Stimulated activated CD8-positive, alpha-beta memory T cell treated with anti-CD3 and anti-CD28 coated beads, Interleukin-15, amount 100 ng/mL, for 24 hours (primary cell): ENCODE data around the gene CUL1.

Source experiments
- DNase-seq: peaks from one replicate; pipeline ENCODE4 v3.0.0-alpha.2; 2020; ENCODE audit warnings: low read depth

The CUL1 gene

GRCh38 chr7:148804343-148805235, 105.9 kb downstream of the CUL1 start:
- no peak for DNase-seq

DNA sequence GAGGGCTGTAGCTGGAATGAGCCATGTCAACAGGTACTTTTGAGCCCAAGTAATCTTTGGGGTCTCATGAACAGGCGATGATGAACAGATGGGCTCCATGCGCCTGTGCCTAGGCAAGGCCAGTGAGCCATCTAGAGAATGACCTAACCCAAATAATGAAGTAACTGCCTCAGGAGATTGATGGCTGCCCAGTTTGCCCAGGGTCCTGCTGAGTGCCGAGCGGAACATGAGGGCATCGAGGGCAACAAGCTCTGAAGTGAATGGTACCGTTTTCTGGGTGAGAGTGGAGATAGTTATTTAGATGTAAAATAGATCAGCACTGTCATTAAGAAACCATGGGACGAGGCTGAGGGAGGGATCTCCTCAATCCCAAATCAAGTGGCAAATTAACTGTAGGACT, 107.5 kb downstream of the CUL1 start:
- DNase-seq = no peak

DNA sequence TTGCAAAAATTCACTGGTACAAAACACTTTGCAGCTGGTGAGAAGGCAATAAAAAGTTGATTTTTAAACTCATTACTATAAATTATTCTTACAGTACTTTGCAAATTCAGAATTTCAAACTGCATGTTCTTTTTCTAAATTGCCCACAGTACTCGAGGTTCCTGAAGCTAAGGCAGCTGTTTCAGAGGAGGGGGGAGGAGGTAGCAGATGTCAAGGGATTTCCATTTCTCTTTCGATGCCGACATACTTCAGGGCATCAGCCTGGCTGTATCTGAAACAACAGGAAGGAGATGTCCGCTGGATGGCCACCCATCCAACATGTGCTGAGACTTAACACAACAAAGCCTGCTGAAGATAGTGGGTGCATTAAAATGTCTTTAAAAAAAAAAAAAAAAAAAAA, 108.7 kb downstream of the CUL1 start:
- DNase-seq = no peak

DNA sequence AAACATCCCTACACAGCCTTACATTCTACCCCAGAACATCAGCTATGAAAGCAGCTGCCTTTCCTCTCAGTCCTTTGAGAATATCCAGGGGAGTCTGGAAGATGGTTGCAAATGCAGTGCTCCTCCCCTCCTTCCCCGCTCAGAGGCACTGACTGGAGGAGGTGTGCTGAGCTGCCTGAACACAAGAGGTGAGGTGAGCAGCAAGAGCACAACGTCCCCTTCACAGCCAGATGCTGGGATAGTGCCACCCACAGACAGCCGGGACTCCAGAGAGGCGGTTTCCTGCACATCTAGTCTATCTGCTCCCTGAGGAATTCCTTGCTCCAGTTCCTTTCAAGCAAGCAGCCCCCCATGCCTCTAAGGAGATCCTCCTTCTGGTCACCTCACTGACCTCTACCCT, 111.2 kb downstream of the CUL1 start:
- no peak for DNase-seq

DNA sequence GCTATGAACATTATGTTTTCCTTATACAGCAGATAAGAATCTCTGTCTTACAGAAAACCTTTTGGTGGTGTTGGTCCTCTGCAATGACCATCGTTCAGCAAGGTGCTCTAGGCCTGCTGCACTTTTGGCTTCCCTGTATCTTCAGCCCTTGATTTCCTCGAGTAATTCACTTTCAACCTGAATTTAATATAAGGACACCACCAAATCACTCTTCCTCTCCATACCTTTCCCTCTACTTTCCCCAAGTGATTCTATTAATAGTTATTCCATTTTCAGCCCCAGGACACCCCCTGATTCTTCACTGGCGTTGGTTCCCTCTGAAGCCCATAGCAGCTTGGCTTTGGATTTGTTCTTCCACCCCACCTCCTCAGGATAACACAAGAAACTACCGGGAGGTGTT, 113.2 kb downstream of the CUL1 start:
- DNase-seq = no peak

DNA sequence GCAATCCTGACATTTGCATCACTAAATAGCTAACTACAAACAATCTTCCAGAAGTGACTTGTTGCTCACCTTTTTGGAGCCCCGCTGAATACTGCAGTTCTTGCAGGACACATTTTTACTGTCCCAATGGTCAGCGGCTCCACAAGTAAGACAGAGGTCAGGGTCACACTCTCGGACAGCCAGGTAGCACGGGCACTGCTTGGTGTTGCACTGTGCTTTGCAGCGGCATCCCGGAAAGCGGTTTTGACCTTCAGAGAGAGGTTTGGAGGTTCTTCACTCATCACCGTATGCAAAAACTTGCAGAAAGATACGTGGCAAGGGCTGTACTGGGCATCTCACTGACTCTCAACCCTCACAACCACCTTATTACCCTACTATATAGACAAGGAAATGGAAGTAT, 115.2 kb downstream of the CUL1 start:
- DNase-seq = no peak

DNA sequence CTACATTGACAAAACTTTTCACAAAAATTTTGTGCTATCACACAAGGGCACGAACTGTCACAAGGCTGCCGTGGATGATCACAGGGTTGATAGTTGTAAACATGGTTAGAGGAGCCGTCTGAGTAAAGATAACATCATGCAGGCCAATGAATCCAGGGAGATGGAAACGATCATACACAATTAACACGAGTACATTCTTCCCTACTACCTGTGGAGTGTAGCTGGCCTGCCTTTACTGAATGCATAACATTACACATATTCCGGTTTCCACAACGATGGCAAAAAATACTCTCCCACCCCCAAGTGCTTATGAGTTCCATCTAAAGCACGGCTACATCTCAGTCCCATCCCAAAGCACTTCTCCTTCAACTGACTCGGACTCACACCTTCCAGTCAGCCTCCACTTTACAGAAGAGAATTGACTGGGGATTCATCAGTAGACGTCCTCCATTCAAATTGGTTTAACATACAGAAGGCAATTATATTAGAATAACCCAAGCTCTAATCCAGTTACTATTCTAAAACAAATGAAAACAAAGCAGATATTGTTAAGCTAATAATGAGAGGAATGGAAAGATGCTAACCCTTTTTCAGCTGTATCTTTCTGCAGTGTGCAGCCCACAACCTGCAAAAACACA, 116.3 kb downstream of the CUL1 start:
- DNase-seq = no peak

- DNase-seq = no peak
These were observed 116.9 kb downstream of the CUL1 start for GRCh38 chr7:148815612-148816011.

DNA sequence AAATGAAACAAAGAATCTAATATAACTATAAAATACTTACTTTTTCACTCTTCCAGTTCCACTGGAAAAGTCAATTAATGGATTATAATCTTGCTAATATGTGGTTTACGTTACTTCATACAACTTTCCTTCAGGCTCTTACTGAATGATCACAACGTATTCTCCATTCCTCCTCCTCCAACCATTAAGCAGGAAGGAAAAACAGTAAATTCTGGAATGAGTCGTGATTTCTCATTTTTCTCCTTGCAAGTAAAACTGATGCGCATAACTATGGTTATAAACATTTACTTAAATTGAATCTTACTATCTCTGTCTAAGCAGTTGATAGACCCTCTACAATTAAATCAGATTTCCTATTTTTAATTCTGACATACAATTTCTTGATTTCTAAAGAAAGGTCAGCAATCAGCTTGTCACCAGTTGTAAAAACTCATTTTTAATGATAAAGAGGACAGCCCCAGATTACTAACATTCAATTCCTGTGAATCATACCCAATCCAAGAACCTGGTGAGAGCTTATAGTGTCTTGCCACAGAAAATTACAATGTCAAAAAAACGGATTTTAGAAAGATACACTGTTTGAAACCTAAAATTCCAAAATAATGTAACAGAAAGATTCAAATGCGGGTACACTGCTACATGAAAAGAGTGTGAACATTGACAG, 121.1 kb downstream of the CUL1 start:
- DNase-seq = no peak

- no peak for DNase-seq
These were observed 122.7 kb downstream of the CUL1 start for GRCh38 chr7:148821422-148821821.

GRCh38 chr7:148824864-148825263, 126.2 kb downstream of the CUL1 start:
- no peak for DNase-seq

GRCh38 chr7:148825338-148825737, 126.6 kb downstream of the CUL1 start:
- DNase-seq = no peak

GRCh38 chr7:148828965-148829364, 130.3 kb downstream of the CUL1 start:
- DNase-seq = no peak

DNA sequence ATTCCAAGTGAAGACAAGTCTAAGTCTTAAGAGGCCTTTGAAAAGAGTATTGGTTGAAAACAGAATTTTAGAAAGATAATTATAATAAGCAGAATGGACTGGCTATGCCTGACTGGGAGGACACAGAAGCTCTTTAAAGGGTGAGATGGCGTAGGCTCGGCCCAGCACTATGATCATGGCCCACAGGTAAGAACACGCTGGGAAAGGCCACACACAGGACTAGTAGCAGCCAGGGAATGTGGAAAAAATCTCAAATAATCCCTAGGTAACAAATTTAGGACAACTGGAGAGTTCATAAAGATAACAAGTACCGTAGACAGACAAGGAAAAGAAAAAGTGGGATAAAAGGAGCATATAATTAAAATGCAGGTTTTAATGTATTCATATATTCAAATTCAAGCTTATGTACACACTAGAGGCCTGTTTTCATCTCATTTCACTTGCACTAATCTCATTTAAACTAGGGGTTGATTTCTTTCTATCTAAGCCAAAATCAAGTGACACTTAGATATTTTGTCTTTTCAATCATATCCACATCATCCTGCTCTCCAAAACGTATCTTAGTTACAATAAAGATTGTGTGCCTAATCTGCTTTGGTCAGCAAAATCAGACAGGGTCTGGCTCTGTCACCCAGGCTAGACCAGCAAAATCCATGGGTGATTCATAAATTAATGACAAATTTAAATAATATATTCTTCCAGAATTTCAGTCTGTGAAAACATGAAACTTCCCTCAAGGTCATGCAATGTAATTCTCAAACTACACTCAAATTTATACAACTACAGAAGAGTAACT, 132.4 kb downstream of the CUL1 start:
- no peak for DNase-seq

DNA sequence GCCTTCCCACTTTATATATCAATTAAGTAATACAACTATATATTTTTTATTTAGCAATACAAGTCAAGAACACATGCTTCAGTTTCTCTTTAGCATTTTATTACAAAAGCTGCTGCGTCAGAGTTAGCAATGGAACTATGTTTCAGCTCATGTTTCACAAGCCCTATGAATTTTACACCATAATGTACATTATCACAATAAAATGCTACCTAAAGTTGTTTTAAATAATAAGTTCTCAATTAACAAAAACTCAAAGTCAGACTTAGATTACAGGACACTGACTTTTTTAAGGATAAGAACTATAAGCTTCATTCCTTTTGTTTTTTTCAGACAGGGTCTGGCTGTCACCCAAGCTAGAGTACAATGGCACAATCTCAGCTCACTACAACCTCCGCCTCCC, 133.1 kb downstream of the CUL1 start:
- no peak for DNase-seq

DNA sequence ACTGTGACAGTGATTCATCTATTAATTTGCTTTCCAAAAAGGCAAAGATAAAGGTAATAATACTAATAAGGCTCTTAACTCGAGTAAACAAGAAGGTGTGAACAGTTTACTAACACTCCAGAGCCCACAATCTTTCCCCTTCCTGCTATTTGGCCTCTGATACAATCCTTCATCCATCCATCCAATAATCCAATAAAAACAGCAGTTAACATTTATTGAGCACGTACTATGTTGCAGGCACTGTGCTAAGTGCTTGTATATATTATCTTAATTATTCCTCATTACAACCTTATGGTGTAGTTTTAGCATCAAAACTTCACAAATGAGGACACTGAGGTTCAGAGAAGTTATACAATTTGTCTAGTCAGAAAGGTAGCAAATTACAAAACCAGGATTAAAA, 135.9 kb downstream of the CUL1 start:
- no peak for DNase-seq

DNA sequence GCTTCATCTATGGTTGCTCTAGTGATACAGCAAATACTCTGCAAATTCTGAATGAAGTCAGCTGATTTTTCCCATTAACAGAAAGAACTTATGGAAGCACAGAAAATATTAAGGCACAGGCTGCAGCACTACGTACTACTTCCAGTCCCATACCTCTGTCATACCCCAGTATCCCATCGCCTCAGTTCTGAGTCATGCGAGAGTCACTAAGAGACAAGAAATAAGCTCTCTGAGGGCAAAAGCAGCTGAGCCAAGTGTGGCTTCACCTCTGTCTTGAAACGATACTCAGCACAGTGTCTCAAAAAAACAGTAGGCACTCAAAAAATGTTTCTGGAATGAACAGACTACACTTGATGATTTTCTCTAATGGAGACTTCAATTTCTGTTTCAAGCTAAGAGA, 137.2 kb downstream of the CUL1 start:
- DNase-seq = no peak

- no peak for DNase-seq
These were observed 140.2 kb downstream of the CUL1 start for GRCh38 chr7:148838905-148839304.

DNA sequence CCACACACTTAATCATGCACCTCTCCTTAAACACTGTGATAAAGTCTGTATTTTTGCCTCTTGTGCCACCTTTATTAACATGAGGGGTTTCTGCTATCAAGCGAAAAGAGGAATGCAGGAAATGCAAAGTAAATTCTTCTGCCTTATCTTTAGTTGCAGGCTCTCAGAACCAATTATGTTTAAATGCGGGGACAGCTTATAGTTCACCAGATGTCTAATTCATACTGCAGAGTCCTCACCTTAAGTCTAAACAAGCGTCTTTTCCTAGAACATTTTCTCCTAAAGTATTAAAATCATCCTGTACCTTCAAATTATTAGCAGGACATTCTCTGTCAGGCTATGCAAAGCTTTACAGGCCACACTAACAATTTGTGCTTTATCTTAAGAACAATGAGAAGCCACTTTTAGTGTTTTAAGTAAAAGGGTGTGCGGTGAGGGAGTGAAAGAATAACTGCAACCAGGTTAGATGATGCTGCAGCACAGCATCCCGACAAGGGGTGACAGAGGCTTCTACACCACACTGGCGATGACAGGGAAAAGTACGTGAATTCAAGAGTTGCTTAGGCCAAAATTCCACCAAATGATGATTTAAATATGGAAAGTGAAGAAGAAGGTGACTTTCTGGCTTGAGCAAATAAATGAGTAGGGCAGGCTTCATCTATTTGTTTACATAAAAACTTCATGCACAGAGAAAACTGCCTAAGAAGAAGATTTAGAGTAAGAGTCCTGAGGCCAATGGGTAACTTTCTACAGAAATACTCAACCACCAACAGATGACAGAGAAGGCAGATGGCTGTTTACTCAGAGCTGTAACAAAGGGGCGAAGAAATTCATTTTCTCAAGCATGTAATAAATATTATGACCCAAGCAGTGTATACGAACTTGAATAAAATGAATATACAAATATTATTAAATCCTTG, 149.4 kb downstream of the CUL1 start:
- DNase-seq = no peak

DNA sequence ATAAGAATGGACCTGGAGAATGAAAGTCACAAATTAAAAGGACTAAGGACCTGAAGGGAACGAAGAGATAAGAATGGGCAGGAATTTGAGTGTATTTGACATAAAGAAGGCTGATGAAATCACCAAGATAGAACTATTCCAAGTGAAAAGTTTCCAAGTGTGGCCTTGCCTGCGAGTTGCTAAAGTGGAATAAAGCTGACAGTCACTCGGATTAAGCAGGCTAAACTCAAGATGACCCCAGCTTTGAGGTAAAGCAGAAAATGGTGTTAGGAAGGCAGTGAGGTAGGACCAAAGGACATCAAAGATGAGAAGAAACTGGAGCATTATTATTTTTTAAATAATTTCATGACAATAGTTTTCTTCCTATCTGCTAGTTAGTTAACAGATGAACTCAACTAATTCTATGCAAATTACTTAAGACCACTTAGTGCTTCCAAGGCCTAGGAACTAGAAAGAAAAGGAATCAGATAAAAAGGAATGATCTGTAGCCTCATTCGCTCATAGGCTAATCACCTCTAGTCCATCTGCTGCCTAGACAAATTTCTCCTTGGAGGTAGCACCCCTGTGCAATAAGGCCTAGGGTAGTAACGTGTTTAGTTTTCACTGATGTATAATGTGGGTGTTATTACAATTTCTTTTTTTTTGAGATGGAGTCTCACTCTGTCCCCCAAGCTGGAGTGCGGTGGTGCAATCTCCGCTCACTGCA, 150.8 kb downstream of the CUL1 start:
- DNase-seq = no peak

- no peak for DNase-seq
These were observed 151.9 kb downstream of the CUL1 start for GRCh38 chr7:148850564-148850963.
